ENCODE results near the gene THRA. TPM values are rescaled to one million over a fixed set of nuclear protein-coding genes. Genes with fewer than 3 reads are reported as not detected.

Gene THRA
- total RNA-seq, 1 donor from 2014 or later, result 78.3 TPM

GRCh38 chr17:40072735-40073346, 10.1 kb downstream of the THRA start:
- Histone ChIP-seq H3K36me3 (peaks cover 16% of the 10 kb centered on the region), H3K4me1 (peaks cover 96% of the 10 kb centered on the region), H3K27ac (replicated peaks) (peak overlapping the region; percentile 100), H3K9me3 (replicated peaks) (no peaks in the 10 kb centered on the region), H3K27me3 (ENCODE audit: low read depth) (no peaks in the 10 kb centered on the region), H3K4me3 (peak overlapping the region; percentile 55)
- no peak for DNase-seq
- no peak for TF ChIP-seq CTCF (IDR thresholded peaks at IDR 0.05; ENCODE audit: borderline replicate concordance)
- intact Hi-C loops (cut with micrococcal nuclease), result no loop called here

DNA sequence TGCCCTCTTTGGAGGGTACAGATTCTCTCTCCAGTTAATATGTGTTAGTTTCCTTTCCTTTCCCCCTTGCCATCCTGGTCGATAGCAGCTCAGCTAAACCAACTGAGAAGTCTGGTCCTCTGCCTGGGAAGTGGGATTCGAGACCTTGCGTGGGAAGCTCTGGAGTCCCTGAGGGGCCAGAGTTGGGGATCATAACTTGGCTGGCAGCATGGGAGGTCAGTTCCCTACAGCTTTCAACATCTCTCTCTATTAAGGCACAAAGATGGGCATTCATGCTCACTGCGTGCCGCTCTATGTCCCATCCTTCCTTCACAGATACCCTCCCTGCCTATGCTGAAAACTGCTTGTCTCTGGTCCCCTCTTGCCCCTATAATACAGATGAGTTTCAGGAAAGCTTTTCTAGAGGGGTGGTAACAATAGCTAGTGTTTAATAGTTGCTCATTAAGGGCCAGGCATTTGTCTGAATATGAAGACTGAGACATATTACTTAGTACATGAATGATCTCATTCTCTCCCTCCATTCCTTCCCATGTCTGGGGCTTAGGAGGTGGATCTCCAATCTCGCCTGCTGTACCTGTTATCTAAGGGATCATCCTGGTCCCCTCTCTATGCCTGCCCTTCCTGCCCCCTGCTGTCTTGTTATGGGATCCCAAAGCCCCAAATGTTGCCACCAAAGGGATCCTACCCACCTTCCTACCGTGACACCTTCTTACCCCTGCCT, 10.8 kb downstream of the THRA start:
- peaks cover 93% of the 10 kb centered on the region for H3K4me1 ChIP-seq
- no peak for TF ChIP-seq CTCF (IDR thresholded peaks at IDR 0.05; ENCODE audit: borderline replicate concordance)
- peak overlapping the region; percentile 100 for H3K27ac ChIP-seq (replicated peaks)
- no peak for DNase-seq
- no peak overlapping the region for H3K4me3 ChIP-seq
- H3K36me3 ChIP-seq, result peaks cover 24% of the 10 kb centered on the region
- no peaks in the 10 kb centered on the region for H3K9me3 ChIP-seq (replicated peaks)
- intact Hi-C loops (cut with micrococcal nuclease), result no loop called here
- H3K27me3 ChIP-seq (ENCODE audit: low read depth), result no peaks in the 10 kb centered on the region

GRCh38 chr17:40074175-40074512, 11.4 kb downstream of the THRA start:
- Histone ChIP-seq H3K27ac (replicated peaks) (peak overlapping the region; percentile 100), H3K9me3 (replicated peaks) (no peaks in the 10 kb centered on the region), H3K4me1 (peaks cover 89% of the 10 kb centered on the region), H3K4me3 (no peak overlapping the region), H3K27me3 (ENCODE audit: low read depth) (no peaks in the 10 kb centered on the region), H3K36me3 (peaks cover 29% of the 10 kb centered on the region)
- no peak for DNase-seq
- no peak for TF ChIP-seq CTCF (IDR thresholded peaks at IDR 0.05; ENCODE audit: borderline replicate concordance)
- intact Hi-C loops (cut with micrococcal nuclease), result no loop called here

GRCh38 chr17:40074871-40075200, 12.1 kb downstream of the THRA start:
- H3K36me3 ChIP-seq, result peaks cover 36% of the 10 kb centered on the region
- peaks cover 82% of the 10 kb centered on the region for H3K4me1 ChIP-seq
- TF ChIP-seq CTCF (IDR thresholded peaks at IDR 0.05; ENCODE audit: borderline replicate concordance), result no peak
- intact Hi-C loops (cut with micrococcal nuclease), result no loop called here
- no peaks in the 10 kb centered on the region for H3K9me3 ChIP-seq (replicated peaks)
- peak overlapping the region; percentile 100 for H3K27ac ChIP-seq (replicated peaks)
- no peak for DNase-seq
- no peaks in the 10 kb centered on the region for H3K27me3 ChIP-seq (ENCODE audit: low read depth)
- peak overlapping the region; percentile 48 for H3K4me3 ChIP-seq

- H3K4me1 ChIP-seq, result peaks cover 77% of the 10 kb centered on the region
- peak overlapping the region; percentile 100 for H3K27ac ChIP-seq (replicated peaks)
- DNase-seq, result peak; percentile 85
- peaks cover 41% of the 10 kb centered on the region for H3K36me3 ChIP-seq
- peak overlapping the region; percentile 48 for H3K4me3 ChIP-seq
- H3K27me3 ChIP-seq (ENCODE audit: low read depth), result no peaks in the 10 kb centered on the region
- peak; percentile 88 for TF ChIP-seq CTCF (IDR thresholded peaks at IDR 0.05; ENCODE audit: borderline replicate concordance)
- H3K9me3 ChIP-seq (replicated peaks), result no peaks in the 10 kb centered on the region
- intact Hi-C loops (cut with micrococcal nuclease), result no loop called here
Observed at GRCh38 chr17:40075201-40075941, 12.6 kb downstream of the THRA start.

All from left ventricle myocardium inferior (tissue), 1 donor.